Measurements from ENCODE around the gene SMAD2.

Gene SMAD2

GRCh38 chr18:47881042-47881441, 49.4 kb downstream of the SMAD2 start:
- no peak for DNase-seq (ENCODE audit: low read depth)
- in situ Hi-C loops (cut with HindIII; ENCODE audit: low sequenced_read_pairs): no loop called here
- TF ChIP-seq CTCF (IDR thresholded peaks at IDR 0.05; ENCODE audit: low read depth, low read length, missing control alignments): no peak
- no peak overlapping the region for H3K4me3 ChIP-seq (ENCODE audit: low read depth, low read length)

GRCh38 chr18:47877892-47878291, 52.6 kb downstream of the SMAD2 start:
- DNase-seq (ENCODE audit: low read depth): no peak
- no peak overlapping the region for H3K4me3 ChIP-seq (ENCODE audit: low read depth, low read length)
- no peak for TF ChIP-seq CTCF (IDR thresholded peaks at IDR 0.05; ENCODE audit: low read depth, low read length, missing control alignments)
- in situ Hi-C loops (cut with HindIII; ENCODE audit: low sequenced_read_pairs): no loop called here

GRCh38 chr18:47876813-47877212, 53.6 kb downstream of the SMAD2 start:
- TF ChIP-seq CTCF (IDR thresholded peaks at IDR 0.05; ENCODE audit: low read depth, low read length, missing control alignments): no peak
- in situ Hi-C loops (cut with HindIII; ENCODE audit: low sequenced_read_pairs): no loop called here
- H3K4me3 ChIP-seq (ENCODE audit: low read depth, low read length): no peak overlapping the region
- no peak for DNase-seq (ENCODE audit: low read depth)

GRCh38 chr18:47873625-47874024, 56.8 kb downstream of the SMAD2 start:
- no peak for TF ChIP-seq CTCF (IDR thresholded peaks at IDR 0.05; ENCODE audit: low read depth, low read length, missing control alignments)
- in situ Hi-C loops (cut with HindIII; ENCODE audit: low sequenced_read_pairs): no loop called here
- no peak for DNase-seq (ENCODE audit: low read depth)
- no peak overlapping the region for H3K4me3 ChIP-seq (ENCODE audit: low read depth, low read length)

- H3K4me3 ChIP-seq (ENCODE audit: low read depth, low read length): no peak overlapping the region
- DNase-seq (ENCODE audit: low read depth): no peak
- in situ Hi-C loops (cut with HindIII; ENCODE audit: low sequenced_read_pairs): no loop called here
- no peak for TF ChIP-seq CTCF (IDR thresholded peaks at IDR 0.05; ENCODE audit: low read depth, low read length, missing control alignments)
These were observed 58.0 kb downstream of the SMAD2 start for GRCh38 chr18:47872426-47872825.

- no peak overlapping the region for H3K4me3 ChIP-seq (ENCODE audit: low read depth, low read length)
- TF ChIP-seq CTCF (IDR thresholded peaks at IDR 0.05; ENCODE audit: low read depth, low read length, missing control alignments): no peak
- in situ Hi-C loops (cut with HindIII; ENCODE audit: low sequenced_read_pairs): no loop called here
- DNase-seq (ENCODE audit: low read depth): no peak
These were observed 59.2 kb downstream of the SMAD2 start for GRCh38 chr18:47871288-47871687.

DNA sequence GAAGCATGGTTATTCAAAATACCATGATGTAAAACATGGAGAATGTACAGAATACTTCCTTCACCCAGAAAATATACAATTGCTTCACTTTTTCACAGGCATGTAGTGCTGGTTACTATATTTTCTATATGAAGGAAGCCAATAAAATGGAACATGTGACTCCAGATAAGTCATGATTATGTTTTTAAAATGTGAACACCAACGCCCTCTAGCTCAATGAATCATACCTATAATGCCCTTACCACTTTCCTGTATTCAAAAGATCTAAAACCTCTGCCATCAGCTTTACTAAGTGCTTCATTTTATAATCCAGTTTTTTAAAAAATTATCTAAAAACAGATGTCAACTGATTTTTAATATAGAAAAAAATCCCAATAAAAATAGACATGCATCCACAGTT, 59.9 kb downstream of the SMAD2 start:
- in situ Hi-C loops (cut with HindIII; ENCODE audit: low sequenced_read_pairs): no loop called here
- TF ChIP-seq CTCF (IDR thresholded peaks at IDR 0.05; ENCODE audit: low read depth, low read length, missing control alignments): no peak
- H3K4me3 ChIP-seq (ENCODE audit: low read depth, low read length): no peak overlapping the region
- no peak for DNase-seq (ENCODE audit: low read depth)
